ENCODE measurements around the gene IDH1. TPM values are rescaled to one million over a fixed set of nuclear protein-coding genes. Genes with fewer than 3 reads are reported as not detected.

Gene IDH1
- total RNA-seq, 2 donors from 2014 or later = 28.7 to 50.6 TPM

DNA sequence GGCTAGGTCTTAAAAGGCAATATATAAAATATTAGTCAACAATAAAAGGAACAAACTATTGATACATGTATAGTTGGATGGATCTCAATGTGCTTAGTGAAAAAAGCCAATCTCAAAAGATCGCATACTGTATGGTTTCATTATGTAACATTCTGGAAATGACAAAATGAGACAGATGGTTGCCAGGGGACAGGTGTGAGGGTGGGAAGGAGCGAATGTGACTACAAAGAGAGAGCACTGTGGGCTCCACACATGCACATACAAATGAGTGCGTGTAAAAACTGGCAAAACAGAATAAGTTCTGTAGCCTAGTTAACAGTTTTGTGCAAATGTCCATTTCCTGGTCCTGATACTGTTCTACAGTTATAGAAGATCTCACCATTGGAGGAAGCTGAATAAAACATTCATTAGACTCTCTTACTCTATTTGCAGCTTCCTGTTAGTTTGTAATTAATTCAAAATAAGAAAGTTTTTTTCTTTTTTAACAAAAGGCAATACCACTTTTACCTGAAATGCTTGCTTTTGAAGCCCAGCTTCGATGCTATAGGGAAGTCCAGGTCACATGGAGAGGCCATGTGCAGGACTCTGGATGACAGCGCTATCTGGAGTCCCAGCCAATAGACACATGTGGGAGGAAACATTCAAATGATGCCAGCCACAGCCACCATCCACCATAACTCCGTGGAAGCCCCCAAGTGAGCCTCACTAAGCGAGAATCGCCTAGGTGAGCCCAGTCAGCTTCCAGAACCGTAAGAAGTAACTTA lies 44.0 kb downstream of the IDH1 start:
- Histone ChIP-seq H3K9me3 (no peaks in the 10 kb centered on the region), H3K36me3 (replicated peaks in 1 of 2; ENCODE audit: insufficient read depth in 1 of 2, low read depth in 2 of 2) (no peaks in the 10 kb centered on the region), H3K27ac (no peak overlapping the region), H3K4me1 (peaks cover 11% of the 10 kb centered on the region), H3K4me3 (no peak overlapping the region), H3K27me3 (no peaks in the 10 kb centered on the region)
- intact Hi-C loops (cut with DNase I) = no loop called here
- ATAC-seq = no peak
- 84% methylated on average over 9 of the region's 9 CpGs for WGBS, 2 donors
- no peak for DNase-seq
- TF ChIP-seq, protein P1, sequence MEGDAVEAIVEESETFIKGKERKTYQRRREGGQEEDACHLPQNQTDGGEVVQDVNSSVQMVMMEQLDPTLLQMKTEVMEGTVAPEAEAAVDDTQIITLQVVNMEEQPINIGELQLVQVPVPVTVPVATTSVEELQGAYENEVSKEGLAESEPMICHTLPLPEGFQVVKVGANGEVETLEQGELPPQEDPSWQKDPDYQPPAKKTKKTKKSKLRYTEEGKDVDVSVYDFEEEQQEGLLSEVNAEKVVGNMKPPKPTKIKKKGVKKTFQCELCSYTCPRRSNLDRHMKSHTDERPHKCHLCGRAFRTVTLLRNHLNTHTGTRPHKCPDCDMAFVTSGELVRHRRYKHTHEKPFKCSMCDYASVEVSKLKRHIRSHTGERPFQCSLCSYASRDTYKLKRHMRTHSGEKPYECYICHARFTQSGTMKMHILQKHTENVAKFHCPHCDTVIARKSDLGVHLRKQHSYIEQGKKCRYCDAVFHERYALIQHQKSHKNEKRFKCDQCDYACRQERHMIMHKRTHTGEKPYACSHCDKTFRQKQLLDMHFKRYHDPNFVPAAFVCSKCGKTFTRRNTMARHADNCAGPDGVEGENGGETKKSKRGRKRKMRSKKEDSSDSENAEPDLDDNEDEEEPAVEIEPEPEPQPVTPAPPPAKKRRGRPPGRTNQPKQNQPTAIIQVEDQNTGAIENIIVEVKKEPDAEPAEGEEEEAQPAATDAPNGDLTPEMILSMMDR (IDR thresholded peaks at IDR 0.05) = no peak

DNA sequence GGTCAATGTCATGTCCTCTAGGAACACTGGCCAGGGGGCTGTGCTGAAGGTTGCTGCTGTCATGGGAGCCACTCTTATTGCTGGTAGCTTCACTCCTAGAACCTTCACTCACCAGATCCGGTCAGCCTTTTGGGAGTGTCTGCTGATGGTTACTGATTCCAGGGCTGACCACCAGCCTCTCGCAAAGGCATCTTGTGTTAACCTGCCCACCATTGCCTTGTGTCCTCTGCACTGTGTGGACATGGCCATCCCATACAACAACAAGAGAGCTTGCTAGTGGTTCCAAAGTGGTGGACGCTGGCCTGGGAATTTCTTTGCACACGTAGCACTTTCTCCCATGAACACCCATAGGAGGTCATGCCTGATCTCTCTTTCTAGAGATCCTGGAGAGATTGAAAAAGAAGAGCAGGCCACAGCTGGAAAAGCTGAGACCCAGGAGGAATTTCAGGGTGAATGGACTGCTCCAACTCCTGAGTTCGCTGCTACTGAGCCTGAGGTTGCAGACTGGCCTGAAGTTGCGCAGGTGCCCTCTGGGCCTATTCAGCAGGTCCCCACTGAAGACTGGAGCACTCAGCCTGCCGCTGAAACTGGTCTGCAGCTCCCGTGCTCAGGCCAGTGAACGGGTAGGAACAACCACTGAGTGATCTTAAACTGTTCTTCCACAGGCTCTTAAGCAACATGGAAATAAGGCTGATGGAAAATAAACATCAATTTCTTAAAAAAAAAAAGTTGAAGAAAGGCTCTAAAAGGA lies 46.4 kb downstream of the IDH1 start:
- TF ChIP-seq, protein P1 (IDR thresholded peaks at IDR 0.05) = no peak
- TF ChIP-seq POLR2A (IDR thresholded peaks at IDR 0.05) = no peak
- H3K4me1 ChIP-seq = peaks cover 4% of the 10 kb centered on the region
- DNase-seq (no peak), ATAC-seq (no peak)
- no peak overlapping the region for H3K27ac ChIP-seq
- 84 to 91% methylated on average over 8 to 9 of the region's 9 CpGs for WGBS, 2 donors
- no peaks in the 10 kb centered on the region for H3K9me3 ChIP-seq
- H3K4me3 ChIP-seq = no peak overlapping the region
- no peaks in the 10 kb centered on the region for H3K27me3 ChIP-seq
- H3K36me3 ChIP-seq (replicated peaks in 1 of 2; ENCODE audit: insufficient read depth in 1 of 2, low read depth in 2 of 2) = no peaks in the 10 kb centered on the region
- intact Hi-C loops (cut with DNase I) = no loop called here

DNA sequence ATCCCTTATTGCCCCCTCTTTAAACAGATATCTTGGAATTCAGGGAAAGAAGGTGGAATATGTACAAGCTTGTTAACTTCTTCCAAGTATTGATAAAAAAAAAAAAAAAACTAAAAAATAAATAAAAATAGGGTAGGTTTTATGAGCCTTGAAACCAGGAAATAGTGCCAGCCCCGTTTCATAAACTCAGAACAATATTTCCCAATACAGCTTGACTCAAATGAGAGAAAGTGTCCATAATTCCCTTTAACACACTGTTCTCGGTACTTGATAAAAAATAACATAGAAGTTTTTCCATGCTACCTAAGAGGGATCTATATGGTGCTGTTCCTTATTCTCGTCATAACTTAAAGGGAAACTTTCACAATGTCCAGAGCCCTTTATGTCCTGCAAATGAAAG lies 47.1 kb downstream of the IDH1 start:
- TF ChIP-seq POLR2A (IDR thresholded peaks at IDR 0.05) = no peak
- TF ChIP-seq, protein P1 (IDR thresholded peaks at IDR 0.05) = no peak
- H3K27me3 ChIP-seq = no peaks in the 10 kb centered on the region
- H3K27ac ChIP-seq = no peak overlapping the region
- WGBS, 2 donors = 68 to 77% methylated on average over 3 of the region's 3 CpGs
- ATAC-seq = no peak
- H3K4me1 ChIP-seq = no peaks in the 10 kb centered on the region
- no peaks in the 10 kb centered on the region for H3K9me3 ChIP-seq
- H3K4me3 ChIP-seq = no peak overlapping the region
- intact Hi-C loops (cut with DNase I) = no loop called here
- no peak for DNase-seq
- H3K36me3 ChIP-seq (replicated peaks in 1 of 2; ENCODE audit: insufficient read depth in 1 of 2, low read depth in 2 of 2) = no peaks in the 10 kb centered on the region

DNA sequence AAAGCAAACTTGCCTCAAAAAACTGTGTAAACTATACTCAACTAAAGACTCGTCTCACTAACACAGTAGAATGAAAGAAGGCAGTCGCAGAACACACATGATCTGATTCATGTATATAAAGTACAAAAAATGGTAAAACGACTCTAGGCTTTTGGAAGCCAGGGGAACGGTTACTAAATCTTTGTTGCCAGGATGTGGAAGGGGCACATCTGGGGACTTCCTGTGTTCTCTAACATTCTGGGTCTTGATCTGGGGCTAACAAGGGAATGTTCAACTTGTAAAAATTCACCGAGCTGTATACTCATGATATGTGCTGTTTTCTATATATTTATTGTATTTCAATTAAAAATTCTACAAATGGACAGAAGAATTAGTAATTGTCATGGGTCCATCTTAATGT lies 50.7 kb downstream of the IDH1 start:
- intact Hi-C loops (cut with DNase I) = no loop called here
- no peak overlapping the region for H3K4me3 ChIP-seq
- WGBS, 2 donors = 69 to 72% methylated on average over 5 of the region's 5 CpGs
- no peak for TF ChIP-seq POLR2A (IDR thresholded peaks at IDR 0.05)
- TF ChIP-seq, protein P1 (IDR thresholded peaks at IDR 0.05) = no peak
- H3K9me3 ChIP-seq = no peaks in the 10 kb centered on the region
- no peaks in the 10 kb centered on the region for H3K27me3 ChIP-seq
- no peaks in the 10 kb centered on the region for H3K36me3 ChIP-seq (replicated peaks in 1 of 2; ENCODE audit: insufficient read depth in 1 of 2, low read depth in 2 of 2)
- H3K4me1 ChIP-seq = no peaks in the 10 kb centered on the region
- no peak for DNase-seq
- no peak for ATAC-seq
- H3K27ac ChIP-seq = no peak overlapping the region

Data from body of pancreas (tissue), 4 donors.